DOHH2 (cell line): Measurements from ENCODE around the gene ALG5.

Source experiments
- EZH2phosphoT487 ChIP-seq: fragments of 200-600 bp; sonication (generic); IDR thresholded peaks from 2 replicates; pipeline ENCODE4 v1.6.1; 2017; ENCODE audit warnings: borderline replicate concordance, mild to moderate bottlenecking, antibody characterized with exemption, low read length, moderate library complexity, mixed read lengths
- TF ChIP-seq, protein P1 (sequence below): fragments of 200-600 bp; sonication (generic); IDR thresholded peaks from one replicate; pipeline ENCODE4 v1.5.1; 2014; ENCODE audit warnings: antibody characterized with exemption, mild to moderate bottlenecking, low read depth, low read length; ENCODE audit not compliant: poor library complexity, severe bottlenecking

DNA sequence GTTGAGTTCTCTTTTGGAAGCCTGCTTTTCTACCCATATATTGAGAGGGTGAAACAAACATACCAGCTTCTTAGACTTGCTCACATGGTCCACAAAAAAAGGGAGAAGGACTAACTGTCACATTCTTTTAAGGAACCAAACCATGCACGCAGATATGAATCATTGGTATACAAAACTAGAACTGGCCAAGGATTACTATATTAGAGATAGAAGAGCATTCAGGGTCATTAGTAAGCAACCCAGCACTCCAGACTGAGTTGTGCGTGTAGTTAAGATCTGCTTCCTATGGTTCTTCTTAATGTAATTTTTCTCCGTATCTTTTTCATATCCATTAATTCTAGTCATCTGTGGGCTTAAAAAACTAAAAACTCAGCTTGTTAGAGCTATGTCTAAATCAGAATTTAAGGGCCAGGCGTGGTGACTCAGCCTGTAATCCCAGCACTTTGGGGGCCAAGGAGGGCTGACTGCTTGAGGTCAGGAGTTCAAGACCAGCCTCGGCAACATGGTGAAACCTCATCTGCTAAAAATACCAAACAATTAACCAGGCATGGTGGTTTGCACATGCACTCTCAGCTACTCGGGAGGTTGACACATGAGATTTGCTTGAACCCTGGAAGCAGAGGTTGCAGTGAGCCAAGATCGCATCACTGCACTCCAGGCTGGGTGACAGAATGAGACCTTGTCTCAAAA is 19.6 kb downstream of the ALG5 start:
- TF ChIP-seq, protein P1, sequence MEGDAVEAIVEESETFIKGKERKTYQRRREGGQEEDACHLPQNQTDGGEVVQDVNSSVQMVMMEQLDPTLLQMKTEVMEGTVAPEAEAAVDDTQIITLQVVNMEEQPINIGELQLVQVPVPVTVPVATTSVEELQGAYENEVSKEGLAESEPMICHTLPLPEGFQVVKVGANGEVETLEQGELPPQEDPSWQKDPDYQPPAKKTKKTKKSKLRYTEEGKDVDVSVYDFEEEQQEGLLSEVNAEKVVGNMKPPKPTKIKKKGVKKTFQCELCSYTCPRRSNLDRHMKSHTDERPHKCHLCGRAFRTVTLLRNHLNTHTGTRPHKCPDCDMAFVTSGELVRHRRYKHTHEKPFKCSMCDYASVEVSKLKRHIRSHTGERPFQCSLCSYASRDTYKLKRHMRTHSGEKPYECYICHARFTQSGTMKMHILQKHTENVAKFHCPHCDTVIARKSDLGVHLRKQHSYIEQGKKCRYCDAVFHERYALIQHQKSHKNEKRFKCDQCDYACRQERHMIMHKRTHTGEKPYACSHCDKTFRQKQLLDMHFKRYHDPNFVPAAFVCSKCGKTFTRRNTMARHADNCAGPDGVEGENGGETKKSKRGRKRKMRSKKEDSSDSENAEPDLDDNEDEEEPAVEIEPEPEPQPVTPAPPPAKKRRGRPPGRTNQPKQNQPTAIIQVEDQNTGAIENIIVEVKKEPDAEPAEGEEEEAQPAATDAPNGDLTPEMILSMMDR: no peak
- no peak for TF ChIP-seq EZH2phosphoT487
